Stimulated activated CD8-positive, alpha-beta memory T cell treated with anti-CD3 and anti-CD28 coated beads, Interleukin-15, amount 100 ng/mL, for 4 hours (primary cell): Measurements from ENCODE around the gene C20orf144.
"Not testable (repeated sequence)": the region's sequence is repeated elsewhere in the genome, so short reads cannot be mapped to it uniquely, and the experiment has no call there.

Source experiments
- DNase-seq, 2 donors: peaks; one replicate each; pipeline ENCODE4 v3.0.0-alpha.2; 2020; ENCODE audit warnings: low read depth in 2 of 2

C20orf144 gene

DNA sequence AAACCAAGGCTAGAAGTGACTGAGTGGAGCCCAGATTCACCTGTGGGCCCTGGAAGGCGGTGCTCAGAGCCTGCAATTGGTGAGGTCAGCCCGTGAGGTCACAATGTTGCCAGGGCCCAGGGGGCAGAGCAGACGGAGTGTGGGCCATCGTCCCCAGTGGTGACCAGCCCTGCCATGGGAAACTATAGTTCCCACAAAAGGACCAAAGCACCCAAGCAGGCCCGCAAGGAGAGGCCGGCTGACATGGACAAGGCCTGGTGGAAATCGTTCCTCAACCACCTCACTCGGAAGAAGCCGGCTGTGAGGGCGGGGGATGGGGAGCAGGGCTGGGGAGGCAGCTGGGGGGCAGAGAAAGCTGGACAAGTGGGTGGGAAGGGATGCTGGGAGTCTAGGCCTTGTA is at the start of gene C20orf144:
C20orf144 (plus strand) TSS at position 156 of the 400 bp plus-strand sequence; CDS start at position 175, 19 bp downstream.
- no peak for DNase-seq

DNA sequence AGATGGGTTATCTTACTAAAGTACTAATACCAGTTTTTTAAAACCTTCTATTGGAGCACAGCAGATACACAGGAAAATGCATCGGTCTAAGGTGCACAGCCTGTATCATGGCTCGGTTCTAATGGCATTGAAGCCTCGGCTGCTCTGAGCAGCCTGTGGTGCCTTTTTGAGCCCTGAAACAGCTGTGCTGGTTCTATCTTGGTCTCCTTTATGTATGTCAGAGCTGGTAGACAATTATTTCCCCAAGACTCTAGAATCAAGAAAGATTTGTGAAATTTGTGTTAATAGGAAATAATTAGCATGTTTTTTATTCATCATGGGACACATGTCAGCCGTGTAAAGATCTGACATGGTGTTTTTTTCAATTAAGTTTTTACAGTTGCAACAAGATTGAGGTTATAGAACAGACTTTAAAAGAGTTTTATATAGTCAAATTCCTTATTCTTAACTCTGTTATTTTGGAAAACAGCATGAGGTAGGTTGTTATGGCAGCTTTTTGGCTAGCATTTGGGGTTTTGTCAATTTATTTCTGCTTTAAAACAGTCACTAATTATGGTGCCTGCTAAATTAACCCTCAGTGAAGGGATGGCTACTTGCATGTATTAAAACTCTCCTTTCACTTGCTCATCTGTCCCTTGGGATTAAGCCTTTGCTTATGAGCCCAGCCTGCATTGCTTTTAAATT is 40.3 kb upstream of the C20orf144 start:
- no peak for DNase-seq

DNA sequence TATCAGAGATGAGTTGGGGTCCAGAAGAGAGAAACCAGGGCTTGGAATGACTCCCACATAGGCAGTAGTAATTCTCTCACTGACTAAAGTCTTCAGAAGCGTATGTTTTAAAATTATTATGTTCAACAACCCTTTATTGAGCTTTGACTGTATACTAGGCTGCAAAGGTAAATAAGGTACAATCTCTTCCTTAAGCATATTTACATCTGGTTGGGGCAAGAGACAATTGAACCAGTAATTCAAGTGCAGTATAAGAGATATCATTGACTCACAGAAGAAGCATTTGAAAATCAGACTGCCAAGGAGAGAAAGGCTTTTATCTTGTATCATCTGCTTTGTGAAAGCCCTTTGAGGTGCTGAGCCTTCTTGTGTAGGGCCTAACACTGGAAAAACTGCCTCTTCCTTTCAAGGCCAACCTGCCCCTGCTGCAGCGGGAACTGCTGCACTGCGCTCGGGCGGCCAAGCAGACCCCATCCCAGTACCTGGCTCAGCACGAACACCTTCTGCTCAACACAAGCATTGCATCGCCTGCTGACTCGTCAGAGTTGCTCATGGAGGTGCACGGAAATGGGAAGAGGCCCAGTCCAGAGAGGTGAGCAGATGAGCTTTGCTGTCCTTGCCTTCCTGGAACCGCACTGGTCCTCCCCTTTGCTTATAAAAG is 39.3 kb upstream of the C20orf144 start:
- DNase-seq: no peak

DNA sequence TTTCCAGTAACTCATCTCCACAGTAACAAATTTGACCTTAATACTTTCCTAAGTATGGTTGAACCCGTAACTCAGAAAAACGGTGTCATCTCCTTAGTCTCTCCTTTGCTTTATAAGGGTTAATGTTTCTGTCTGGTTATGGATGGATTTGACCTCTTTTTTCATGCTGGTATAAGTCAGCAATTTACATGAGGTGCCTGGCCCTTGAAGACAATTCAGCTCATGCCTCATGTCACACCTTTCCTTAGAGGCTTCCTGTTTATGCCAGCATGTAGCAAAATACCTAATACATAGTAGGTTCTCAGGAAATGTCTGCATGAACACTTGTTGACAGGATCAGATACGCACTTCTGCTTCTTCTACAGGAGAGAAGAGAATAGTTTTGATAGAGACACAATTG is 37.7 kb upstream of the C20orf144 start:
- DNase-seq: no peak

DNA sequence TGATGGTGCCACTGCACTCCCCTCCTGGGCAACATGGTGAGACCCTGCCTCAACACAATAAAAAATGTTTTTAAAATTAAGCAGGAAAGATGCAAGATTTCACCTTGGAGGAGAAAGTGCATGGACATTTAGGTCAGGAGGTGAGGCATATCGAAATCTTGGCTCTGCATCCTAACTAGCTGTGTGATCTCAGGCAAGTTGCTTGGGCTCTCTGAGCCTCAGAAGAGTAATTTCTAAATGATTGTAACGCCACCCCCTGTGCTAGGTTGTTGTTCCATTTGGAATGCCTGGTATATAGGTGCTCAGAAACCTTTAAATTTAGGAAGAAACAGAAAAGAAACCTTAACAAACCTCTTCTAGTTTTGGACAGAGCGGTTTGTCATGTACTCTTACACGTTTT is 35.9 kb upstream of the C20orf144 start:
- DNase-seq: no peak

DNA sequence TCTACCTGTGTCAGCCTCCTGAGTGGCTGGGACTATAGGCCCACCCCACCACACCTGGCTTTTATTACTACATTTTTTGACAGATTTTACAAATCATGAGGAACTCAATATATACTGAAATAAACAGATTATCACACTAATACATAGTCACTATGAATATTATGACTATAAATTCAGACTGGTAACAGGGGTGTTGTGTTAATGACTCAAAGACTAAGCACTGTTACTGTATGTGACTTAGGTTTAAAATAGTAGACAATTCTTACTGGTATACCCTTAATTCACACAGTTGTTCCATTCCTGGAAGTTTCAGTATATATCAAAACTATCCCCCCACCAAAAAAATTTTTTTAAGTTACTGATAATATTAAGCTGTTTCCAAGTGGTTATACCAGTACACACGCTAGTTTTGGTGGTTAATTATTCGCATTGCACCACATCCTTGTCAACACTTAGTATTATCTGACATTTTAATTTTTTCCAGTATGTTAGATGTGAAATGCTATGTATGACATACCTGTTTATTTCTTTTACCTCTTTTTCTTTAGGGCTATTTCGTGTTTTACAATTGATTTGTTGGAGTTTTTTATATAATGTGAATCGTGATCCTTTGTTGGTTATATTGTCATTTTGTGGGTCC is 34.4 kb upstream of the C20orf144 start:
- no peak for DNase-seq

DNA sequence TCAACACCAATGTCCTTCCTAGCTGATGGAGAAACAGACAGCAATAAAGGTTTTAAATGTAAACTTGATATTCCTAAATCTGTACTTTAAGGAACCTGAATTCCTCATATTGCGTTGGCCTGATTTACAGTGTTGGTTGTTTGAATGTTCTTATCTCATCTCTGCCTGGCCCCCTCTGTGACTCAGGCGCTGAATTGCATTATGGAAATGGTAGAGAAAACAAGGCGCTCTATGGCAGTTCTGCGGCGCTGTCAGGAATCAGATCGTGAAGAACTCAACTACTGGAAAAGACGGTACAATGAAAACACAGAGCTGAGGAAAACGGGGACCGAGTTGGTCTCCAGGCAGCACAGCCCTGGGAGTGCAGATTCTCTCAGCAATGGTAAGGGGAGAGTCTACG is 32.6 kb upstream of the C20orf144 start:
- no peak for DNase-seq

DNA sequence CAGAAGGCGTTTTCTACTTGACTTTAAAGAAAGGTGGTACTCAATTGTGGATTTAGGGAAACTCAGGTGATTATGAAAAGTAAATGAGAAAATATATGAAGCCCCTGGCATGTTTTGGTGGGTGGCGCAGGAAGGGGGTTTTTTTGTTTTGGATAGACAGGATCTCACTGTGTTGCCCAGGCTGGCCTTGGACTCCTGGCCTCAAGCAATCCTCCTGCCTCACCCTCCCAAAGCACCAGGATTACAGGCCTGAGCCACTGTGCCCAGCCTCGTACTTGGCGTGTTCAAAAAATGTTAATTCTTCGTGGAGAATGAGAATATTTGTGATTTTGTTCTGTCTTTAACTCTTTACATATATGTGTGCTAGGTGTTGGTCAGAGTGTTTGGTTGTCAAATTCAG is 32.1 kb upstream of the C20orf144 start:
- no peak for DNase-seq

DNA sequence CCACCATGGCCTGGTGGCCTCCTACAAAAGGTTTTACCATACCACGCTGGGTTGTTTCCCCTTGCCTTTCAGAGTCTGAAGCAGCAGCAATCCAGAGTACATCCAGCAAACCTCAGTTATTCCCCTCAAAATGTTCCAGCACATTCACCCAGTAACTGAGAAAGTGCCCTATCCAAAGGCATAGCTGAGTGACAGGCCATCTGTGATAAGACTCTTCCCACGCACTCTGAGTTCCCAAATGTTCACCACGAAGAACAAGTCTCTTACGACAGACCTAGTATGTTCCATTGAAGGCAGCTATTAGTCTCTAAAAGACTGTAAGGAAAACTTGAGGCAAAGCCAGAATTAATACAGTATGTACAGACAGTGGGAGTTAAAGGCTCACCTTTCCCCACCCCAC is 31.6 kb upstream of the C20orf144 start:
- DNase-seq: no peak

DNA sequence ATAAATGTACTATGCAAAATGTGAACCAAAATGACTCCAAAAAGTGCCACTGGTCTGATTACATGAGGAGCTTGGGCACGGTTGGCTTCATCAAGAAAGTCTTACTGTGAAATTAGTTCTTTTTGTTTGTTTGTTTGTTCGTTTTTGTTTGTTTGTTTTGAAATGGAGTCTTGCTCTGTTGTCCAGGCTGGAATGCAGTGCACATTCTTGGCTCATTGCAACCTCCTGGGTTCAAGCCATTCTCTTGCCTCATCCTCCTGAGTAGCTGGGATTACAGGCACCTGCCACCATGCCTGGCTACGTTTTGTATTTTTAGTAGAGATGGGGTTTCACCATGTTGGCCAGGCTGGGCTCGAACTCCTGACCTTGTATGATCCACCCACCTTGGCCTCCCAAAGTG is 30.2 kb upstream of the C20orf144 start:
- DNase-seq: not testable (repeated sequence)

DNA sequence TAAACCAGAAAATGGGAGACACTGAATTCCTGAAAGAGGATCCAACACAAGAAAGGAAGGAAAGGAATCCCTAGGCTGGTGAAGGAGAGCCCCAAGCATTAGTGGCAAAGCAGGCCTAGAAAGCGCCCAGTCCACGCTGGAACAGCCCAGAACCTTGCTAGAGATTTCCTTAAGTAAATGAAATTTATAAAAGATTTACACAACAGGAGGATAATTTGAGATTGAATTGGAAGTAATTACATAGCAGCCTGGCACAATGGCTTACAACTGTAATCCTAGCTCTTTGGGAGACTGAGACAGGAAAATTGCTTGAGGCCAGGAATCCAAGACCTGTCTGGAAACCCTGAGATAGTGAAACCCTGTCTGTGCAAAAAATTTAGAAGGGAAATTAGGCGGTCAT is 26.8 kb upstream of the C20orf144 start:
- DNase-seq: no peak

DNA sequence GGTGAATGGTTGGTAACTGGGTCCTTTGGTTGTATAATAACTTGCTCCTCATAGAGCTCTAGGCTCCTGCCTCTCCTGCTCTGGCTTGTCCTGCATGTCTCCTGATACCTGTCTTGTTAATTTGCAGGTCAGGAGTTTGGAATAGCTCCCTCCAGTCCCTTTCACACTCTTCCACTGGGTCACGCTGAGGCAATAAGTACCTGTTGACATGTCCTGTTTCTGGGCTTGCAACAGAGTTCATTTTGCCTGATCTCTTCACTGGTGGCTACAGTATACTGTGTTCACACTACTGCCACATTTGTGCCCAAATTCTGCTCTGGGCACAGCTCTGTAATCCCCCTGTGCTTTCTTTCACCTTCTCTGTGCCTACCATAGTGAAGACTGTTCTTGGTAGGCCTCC is 25.4 kb upstream of the C20orf144 start:
- no peak for DNase-seq

DNA sequence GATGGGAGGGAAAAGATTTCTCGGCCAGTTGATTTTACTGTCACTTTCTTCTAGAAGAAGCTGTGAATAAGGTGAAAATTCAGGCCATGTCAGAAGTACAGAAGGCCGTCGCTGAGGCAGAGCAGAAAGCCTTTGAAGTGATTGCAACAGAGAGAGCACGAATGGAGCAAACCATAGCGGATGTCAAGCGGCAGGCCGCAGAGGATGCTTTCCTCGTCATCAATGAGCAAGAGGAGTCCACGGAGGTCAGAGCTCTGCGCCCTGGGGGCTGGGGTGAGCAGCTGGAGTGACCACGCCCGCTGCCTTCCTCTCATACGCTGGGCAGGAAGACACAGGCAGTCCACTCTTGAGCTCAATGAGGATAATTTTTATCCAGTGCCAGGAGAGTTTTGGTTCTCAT is 21.8 kb upstream of the C20orf144 start:
- no peak for DNase-seq

DNA sequence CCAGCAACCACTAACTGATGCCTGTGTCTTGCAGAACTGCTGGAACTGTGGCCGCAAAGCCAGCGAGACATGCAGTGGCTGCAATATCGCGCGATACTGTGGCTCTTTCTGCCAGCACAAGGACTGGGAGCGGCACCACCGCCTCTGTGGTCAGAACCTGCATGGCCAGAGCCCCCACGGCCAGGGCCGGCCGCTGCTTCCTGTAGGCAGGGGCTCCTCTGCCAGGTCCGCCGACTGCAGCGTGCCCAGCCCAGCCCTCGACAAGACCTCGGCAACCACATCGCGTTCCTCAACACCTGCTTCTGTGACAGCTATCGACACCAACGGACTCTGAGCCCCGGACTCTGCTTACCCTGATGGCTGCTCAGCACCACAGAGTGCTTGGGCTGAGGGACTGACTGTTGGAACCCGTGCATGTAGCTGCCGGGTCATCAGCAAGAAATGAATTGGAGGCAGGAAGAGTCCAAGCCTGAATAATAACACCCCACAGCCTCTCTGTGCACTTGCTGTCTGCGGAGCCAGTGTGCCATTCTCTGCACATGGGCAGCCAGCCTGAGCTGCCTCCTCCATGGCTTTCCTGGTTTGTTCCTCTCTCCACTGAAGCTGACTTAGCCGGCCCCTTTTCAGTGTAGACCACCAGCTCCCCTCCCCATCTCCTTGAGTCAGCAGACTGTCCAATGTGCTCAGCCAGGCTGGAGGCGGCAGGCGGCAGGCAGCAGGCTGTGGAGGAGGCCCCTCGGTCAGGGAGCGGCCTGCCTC is 17.6 kb upstream of the C20orf144 start:
- no peak for DNase-seq

DNA sequence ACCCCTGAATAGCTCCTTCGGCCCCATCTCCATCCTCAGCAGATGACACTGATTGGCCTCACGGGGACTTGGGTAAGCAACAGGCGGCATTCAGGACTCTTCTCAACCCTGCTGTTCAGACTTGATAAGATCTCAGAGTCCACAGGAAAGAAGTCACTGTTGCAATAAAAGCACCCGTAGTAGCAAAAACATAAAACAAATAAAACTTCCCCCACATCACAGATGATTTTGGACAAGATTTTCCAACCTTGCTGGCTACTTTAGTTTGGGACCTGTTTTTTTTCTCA is 17.1 kb upstream of the C20orf144 start:
- no peak for DNase-seq

DNA sequence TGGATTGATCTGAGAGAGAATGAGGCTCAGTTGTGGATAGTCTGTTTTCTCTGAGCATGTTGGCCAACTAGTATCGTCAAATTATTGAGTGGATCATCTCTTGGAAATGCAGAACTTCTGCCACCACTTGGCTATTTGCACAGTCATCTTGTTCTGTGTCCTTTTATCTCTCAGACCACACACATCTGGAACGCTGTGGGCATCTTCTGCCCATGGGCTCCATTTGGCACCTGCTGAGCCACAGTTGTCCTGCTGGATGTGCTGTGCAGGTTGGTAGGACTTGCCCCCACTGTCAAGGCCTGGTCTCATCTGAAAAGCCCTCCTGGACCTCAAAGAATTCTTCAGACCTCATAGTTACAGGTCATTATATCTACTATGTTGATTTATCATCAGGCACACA is 16.7 kb upstream of the C20orf144 start:
- no peak for DNase-seq

DNA sequence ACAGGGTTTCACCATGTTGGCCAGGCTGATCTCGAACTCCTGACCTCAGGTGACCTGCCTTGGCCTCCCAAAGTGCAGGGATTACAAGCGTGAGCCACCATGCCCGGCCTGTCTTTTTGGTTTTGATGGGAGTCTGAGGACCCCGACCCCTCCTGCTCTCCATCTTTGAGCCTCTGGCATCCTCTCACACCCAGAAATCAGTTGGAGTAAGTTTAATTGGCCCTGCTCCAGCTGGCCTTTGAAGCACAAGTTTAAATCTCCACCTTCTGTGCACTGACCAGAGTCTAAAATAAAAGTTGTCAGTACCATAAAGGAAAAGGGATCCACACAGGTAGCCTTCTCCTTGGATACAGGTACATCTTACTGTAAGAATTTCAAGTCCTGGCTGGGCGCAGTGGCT is 15.9 kb upstream of the C20orf144 start:
- DNase-seq: no peak

DNA sequence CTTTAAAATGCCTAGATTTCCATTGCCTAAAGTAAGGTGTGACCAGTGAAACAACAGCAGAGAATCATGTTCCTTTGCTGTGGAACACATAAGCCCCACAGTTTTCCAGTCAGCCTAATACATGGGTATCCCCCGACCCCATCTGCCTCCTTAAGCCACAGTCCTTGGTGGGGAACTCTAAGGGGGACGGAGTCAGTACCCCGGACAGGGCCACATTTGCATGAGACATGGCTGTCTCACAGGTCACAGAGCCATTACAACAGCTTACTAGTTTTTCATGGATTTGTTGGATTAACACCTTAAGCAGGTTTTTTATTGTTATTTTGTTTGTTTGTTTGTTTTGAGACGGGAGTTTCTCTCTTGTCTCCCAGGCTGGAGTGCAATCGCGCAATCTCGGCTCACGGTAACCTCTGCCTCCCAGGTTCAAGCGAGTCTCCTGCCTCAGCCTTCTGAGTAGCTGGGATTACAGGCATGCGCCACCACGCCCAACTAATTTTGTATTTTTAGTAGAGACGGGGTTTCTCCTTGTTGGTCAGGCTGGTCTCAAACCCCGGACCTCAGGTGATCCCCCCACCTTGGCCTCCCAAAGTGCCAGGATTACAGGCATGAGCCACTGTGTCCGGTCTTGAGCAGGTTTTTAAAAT is 15.0 kb upstream of the C20orf144 start:
- not testable (repeated sequence) for DNase-seq

DNA sequence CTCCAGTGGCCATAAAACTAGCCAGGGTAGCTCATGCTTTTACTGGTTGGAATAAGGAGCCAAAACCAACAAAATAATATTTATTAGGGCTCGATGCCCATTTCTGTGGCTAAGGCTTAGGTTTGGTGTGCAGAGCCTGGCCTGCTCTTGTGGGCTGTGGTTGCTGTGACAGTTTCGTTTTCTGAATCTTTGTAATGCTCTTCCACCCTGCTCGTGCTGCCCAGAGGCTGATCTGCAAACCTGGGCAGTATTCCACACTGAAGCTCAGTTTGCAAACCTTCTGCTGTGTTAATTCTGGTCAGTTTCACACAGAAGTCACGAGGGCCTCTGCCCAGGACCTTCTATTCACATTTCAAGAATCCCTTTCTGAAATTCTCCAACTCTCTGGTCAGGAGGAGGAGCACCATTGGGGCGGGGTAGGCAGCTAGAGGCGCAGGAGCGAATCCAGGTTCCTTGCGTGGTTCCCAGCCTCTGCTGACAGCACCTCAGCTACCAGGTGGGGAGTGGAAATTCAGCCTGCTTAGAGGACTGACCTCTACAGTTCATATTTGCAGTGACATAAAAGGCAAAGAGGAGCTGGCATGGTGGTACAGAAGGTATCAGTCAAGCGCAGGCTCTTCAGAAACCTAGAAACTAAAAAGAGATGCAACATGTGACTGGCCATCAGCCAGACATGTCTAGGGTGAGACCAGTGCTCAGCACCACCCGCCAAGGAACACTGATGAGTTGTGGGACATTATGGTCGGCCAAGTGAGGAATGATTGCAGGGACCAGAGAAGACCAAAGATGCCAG is 14.3 kb upstream of the C20orf144 start:
- DNase-seq: no peak

DNA sequence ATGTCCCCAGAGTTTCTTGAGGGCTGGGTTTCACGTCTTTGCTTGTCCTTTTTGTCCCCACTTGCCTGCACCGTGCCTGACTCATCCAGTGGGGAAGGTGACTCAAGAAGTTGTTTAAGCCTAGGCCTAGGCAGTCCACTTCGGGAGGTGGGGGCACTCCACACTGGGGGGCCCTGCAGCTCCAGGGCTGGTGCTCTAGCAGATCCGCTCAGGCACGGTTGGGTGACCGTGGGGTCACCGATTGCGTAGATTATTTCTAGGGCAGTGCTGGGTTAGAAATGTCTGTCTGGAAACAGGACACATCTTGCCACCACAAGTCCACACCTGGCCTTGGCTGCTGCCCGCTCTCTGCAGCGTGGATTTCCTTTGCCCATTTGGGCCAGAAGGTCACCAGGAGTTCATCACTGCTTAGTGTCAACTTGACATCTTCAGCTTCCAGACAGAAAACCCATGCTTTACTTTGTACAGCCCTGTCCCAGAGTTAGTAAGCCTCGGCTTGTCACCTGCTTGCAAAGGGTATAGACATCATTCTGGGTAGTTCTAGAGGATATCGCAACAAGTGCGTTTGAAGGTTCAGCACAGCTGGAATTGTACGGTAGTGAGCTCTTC is 13.6 kb upstream of the C20orf144 start:
- DNase-seq: no peak

DNA sequence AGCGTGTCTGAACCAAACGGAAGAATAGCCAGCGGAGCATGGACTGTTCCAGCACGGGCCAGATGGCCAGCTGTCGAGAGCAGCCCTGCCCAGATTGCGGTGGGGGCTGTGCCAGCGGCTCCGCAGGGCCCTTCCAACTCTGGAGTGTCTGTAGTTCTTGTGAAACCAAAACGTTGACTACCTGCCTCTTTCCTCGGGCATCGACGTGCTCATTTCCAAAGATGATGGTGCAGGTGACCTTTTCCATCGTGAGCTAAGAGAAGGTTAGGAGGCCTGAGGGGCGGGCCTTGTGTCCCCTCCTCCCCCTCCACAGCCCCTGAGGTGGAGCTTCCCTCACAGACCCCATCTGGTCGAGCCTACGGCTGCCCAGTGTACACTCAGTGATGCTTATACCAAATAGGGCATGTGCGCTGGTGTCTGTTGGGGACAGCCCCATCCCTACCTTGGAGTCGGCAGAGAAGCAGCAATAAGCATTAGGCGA is 12.9 kb upstream of the C20orf144 start:
- DNase-seq: no peak
